Skeletal muscle tissue (tissue), 1 donor: ENCODE data around the gene RNF34. TPM values are rescaled to one million over a fixed set of nuclear protein-coding genes. Genes with fewer than 3 reads are reported as not detected.

Source experiments
- total RNA-seq: library from RNA; depleted of rRNA; stranded (reverse); fragments of >200 nt; gene quantifications from one replicate; pipeline ENCODE4 v1.2.3, GENCODE V29; 2014

The RNF34 gene
- total RNA-seq, 1 donor from 2014 or later: 52.2 TPM

Other genes with a start within 250 kb of the RNF34 start
- 14.6 TPM for gene P2RX4, start 190.0 kb upstream of the RNF34 start, total RNA-seq
- 12.5 TPM for gene CAMKK2, start 103.4 kb upstream of the RNF34 start, total RNA-seq
- 128 TPM for gene ANAPC5, start 47.7 kb upstream of the RNF34 start, total RNA-seq
- gene KDM2B, start 180.9 kb downstream of the RNF34 start, total RNA-seq: 28.7 TPM
- 10.4 TPM for gene ORAI1, start 226.4 kb downstream of the RNF34 start, total RNA-seq